SKM-1 treated with dmso at 0.1 percent for 144 hours (cell line): ENCODE measurements around the gene MBTD1.
"Not testable (repeated sequence)": the region's sequence is repeated elsewhere in the genome, so short reads cannot be mapped to it uniquely, and the experiment has no call there.

ENCODE experiments used
- DNase-seq: peaks from one replicate; lab custom pipeline; 2025; ENCODE audit not compliant: unreplicated experiment; lab: John Stamatoyannopoulos, UW

MBTD1 gene

DNA sequence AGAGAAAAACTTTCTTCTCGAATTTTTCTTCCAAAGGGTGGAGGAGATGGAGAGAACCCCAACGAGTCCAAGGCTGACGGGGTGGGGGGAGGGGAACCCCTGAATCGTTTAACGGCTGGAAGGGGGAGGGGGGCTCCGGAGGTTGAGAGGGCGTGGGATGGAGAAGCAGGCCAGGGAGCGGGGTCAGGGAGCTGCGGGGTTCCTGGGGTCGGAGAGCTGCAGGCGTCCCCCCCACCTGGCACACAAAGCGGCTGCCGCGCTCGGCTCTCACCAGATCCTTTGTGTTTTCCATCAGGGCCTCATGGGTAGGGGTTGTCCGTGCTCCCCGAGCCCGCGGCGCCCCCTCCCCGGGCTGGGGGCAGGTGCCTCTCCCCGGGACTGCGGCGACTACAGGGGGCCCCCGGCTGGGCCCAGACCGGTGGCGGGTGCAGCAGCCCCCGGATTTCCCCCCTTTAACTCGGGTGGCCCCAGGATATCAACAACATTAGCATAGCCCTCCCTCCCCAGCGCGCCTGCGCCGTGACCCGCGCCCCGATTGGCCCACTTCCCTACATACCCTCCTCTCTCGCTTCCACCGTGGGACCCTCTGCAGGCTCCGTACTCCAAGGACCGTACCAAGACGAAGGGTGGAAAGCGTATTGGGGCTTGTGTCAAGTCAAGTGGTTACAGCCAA is at the start of gene MBTD1:
Gene MBTD1, minus strand, starts transcription at position 486 of the 673 bp plus-strand sequence. CDS start 34,888 bp downstream, outside the sequence.
- peak; percentile 93 for DNase-seq

DNA sequence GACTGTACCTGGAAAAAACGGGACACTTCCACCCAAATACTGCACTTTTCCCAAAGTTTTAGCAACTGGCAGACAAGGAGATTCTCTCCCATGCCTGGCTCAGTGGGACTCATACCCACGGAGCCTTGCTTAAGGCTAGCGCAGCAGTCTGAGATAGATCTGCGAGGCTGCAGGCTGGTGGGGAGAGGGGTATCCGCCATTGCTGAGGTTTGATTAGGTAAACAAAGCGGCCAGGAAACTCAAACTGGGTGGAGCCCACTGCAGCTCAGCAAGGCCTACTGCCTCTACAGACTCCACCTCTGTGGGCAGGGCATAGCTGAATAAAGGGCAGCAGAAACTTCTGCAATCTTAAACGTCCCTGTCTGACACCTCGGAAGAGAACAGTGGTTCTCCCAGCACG is 45.3 kb upstream of the MBTD1 start:
- no peak for DNase-seq

DNA sequence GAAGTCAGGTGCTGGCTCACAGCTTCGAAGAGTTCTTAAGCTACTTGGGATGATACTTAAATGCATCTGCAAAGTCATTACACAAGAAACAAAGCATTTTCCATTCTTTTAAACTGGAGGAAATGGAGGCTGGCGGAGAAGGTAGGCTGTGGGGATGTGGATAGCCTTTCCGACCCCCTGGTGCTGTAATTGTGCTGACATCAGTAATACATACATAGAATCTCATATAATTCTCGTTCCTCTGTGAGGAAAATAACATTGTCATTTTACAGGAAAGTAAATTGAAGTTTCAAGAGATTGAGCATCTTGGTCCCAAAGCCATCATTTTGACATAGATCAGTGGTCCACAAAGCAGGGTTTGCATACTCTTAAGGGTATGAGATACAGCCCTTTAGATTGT is 40.0 kb upstream of the MBTD1 start:
- DNase-seq, result no peak

DNA sequence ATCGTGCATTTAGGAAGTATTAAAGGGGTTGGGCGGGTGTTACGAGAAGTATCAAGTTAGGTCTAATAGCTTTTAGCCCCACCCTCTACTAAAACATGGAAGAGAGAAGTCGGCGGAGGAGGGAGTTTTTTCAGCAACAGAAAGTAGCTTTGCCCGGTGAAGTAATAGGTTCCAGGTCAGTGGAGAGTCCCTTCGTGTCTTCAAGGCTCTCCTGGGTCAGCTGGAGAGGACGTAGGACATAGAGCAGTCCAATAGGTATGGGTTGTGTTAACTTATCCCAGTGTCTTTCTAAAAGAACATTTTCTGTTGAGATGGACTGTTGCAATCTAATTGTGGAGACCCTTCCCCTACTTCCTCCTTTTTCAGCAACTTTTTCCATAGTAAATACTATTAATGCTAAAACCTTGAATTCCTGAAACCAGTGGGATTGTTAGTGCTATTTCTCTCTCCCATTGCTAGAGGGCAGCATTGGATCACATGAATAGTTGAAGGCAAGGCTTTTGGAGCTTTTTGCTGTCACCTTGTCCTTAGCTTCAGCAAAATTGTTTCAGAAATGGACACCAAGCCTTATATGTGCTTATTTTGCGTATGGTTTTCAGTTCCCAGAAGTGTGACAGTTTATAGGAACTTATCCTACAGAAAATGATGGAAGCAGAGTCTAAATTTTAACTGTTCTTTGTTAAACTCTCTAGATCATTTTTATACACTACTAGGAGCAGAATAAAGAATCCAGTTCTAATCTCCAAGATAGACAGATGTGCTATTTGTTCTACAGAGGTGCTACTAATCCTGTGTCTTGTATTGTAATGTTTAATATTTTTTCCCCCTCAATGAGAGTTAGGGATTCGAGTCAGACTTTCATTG is 38.9 kb upstream of the MBTD1 start:
- peak; percentile 4 for DNase-seq

DNA sequence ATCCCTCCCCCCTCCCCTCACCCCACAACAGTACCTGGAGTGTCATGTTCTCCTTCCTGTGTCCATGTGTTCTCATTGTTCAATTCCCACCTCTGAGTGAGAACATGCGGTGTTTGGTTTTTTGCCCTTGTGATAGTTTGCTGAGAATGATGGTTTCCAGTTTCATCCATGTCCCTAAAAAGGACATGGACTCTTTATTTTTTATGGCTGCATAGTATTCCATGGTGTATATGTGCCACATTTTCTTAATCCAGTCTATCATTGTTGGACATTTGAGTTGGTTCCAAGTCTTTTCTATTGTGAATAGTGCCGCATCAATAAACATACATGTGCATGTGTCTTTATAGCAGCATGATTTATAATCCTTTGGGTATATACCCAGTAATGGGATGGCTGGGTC is 34.5 kb upstream of the MBTD1 start:
- not testable (repeated sequence) for DNase-seq

DNA sequence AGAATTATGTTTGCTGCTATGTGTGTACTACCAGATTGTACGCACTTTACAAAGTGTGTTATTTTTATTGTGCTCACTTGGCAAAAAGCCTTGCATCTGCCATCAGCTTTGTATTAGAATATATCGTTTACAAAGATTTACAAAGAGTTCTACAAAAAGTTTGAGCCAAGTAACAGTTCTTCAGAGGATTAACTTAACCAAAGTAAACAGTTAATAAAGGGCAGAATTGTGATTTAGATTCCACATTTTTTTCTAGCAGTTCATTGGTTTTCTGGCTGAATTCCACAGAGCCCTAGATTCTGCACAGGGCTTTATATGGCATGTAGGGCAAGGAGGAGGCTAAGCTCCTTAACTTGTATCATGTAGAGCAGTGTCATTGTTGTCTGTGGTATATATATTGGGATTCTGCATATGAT is 29.9 kb upstream of the MBTD1 start:
- no peak for DNase-seq

DNA sequence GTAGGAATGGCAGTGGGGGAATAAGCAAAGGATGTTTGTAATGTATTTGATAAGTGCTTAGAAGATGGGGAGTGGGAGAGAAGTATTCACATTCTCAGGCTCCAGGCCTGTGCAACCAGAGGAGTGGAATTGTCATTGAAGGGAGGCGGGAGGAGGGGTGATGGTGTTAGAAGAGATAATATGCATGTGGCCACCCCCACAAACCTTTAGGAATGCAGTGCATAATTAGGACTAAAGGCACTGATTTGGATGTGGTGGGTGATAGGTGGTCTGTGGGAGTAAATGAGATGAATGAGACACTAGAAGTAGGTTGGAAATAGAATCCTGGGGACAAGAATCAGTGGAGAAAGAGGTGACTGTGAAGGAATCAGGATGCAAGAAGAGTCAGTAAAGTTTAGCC is 27.6 kb upstream of the MBTD1 start:
- DNase-seq, result no peak

DNA sequence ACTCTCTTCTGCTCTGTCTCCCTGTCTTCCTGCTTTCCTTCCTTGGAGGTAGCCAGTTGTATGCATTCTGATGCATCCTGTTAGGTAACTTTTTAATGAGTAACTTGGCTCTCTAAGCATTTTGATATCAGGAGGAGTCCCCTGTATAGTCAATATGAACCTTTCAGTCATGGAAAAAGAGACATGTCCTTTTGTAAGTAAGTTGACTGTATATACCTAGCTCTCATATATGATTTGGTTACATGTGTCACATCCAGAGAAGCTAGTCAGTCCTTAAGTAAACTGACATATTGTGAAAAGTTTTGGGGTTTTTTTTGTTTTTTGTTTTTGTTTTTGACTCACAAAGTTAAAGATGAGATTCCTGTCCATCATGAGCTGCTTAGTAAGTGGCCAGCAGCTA is 19.3 kb upstream of the MBTD1 start:
- no peak for DNase-seq

DNA sequence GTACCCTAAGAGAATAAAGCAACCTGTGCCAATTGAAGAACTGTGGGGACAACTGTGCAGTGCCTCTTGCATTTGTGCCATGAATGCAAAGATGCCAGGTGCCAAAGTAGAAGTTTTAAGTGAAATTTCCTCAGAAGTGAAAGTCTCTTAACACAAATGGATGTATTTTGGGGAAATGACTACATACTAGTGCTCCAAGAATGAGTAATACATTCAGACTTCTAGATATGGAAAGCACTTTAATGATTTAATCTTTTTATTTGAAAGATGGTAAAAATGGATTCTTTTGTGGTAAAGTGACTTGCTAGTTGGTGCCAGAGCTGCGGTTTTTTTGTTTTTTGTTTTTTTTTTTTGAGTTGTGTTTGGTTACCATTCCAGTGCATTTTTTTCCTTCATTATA is 15.5 kb upstream of the MBTD1 start:
- DNase-seq, result no peak

DNA sequence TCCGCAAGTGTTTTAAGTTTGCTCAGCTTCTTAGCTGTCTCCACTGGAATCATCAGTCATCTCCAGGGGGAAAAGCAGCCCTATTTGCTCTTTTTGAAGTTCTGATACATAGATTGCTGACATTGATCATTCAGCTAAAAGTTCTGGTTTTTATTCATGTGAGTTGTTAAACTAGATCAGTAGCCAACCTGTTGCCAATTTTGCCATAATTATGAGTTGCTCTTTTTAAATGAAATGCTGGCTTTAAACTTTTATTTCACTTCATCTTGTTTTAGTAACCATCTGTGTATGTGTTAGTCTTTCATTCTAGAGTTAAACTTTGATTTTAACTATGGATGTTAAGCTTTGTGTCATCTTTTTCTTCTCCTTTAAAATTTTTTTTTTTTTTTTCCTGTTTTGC is 13.0 kb upstream of the MBTD1 start:
- DNase-seq, result no peak

DNA sequence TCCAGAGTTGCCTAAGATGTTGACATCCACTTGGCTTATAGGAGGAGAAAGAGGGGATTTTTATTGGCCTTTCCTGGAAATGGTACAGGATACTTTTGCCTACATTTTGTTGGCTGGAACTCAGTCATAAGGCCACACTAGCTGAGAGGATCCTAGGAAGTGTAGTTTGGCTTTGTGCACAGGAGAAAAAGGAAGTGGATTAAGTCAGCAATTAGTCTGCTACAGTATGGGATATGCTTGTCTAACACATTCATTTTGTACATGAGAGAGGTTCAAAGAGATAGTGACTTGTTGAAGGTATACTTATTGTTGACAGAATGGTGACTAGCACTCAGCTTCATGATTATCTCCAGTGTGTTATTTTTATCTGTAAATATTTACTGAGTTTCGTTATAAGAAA is 10.8 kb upstream of the MBTD1 start:
- DNase-seq, result no peak

DNA sequence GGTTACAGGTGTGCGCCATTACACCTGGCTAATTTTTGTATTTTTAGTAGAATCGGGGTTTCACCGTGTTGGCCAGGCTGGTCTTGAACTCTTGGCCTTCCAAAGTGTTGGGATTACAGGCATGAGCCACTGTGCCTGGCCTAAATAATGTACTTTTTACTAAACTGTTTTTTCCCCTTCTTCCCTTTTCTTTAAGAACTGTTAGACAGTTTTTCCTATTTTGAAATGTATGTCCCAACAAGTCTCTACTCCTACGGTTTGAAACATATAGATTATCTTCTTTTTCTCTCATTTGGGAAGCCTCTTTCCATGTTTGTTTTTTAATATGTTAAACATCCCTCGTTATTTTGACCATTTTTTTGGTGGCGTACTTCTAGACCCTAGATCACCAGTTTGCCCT is 10.1 kb upstream of the MBTD1 start:
- no peak for DNase-seq

DNA sequence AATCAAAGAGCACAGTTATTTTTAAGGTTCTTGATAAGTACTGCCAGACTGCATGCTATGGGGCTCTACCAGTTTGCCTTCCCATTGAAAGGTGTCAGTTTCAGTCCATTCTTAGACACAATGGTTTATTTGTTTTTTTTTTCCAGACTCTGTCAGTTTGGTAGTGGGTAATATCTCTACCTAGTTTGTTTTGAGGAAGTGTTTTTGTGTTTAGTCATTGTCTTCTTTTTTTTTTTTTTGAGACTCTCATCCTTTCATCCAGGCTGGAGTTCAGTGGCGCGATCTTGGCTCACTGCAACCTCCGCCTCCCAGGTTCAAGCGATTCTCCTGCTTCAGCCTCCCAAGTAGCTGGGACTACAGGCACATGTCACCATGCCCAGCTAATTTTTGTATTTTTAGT is 4.6 kb upstream of the MBTD1 start:
- not testable (repeated sequence) for DNase-seq

DNA sequence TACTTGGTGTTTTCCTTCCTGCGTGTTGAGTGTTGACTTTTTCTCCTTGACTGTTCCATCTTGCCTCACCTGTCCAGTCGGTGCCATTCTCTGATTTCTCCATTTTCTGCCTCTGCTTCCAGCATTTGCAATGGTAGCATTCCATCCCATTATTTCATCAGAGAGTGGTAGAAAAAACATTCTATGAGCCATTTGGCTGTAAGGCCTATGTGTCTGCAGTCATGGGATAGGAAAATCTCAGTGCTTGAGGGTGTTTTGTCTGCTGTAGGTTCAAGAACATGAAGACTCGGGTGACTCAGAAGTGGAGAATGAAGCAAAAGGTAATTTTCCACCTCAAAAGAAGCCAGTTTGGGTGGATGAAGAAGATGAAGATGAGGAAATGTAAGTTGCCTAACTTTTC is 3.2 kb upstream of the MBTD1 start:
- DNase-seq, result no peak

DNA sequence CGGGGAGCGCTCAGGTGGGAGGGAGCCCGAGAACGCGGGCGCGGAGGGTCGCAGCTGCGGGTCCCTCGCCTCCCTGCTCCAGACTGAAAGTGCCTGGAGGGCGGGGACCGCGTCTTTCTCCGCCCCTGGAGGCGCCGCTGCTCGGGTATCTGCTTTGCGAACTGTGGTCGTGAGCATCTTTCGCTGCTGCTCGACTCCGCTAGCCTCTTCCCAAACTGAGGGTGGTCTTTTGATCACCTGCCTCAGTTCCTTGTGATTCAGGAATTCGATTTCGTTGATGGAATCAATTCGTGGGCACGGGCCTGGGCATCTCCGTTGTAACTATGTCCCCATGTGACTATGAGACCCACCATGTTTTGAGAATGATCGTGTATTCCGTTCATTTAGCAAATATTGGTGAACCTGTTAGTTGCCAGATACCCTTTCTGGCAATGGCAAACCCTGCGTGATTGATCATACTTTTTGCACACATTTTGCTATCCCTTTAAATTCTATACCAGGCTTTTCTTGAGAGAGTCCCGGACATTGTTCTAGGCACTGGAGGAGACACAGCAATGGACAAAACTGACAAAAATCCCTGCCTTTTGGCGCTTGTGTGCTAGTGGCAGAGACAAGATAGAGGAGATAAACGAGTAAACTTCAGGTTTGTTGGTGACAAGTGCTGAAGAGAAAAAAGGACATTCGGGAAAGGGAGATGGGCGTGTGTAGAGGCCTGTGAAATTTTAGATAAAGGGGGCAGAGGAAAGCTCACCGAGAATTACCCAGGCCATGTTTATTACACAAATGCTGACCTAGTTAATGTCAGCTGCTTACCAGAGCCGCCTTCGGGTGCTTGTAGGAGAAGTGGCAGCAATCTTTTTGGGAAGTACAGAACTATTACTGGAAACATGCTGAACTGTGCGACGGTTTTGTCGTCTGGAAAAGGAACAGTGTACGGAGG is 1.4 kb upstream of the MBTD1 start:
- DNase-seq, result peak; percentile 24

DNA sequence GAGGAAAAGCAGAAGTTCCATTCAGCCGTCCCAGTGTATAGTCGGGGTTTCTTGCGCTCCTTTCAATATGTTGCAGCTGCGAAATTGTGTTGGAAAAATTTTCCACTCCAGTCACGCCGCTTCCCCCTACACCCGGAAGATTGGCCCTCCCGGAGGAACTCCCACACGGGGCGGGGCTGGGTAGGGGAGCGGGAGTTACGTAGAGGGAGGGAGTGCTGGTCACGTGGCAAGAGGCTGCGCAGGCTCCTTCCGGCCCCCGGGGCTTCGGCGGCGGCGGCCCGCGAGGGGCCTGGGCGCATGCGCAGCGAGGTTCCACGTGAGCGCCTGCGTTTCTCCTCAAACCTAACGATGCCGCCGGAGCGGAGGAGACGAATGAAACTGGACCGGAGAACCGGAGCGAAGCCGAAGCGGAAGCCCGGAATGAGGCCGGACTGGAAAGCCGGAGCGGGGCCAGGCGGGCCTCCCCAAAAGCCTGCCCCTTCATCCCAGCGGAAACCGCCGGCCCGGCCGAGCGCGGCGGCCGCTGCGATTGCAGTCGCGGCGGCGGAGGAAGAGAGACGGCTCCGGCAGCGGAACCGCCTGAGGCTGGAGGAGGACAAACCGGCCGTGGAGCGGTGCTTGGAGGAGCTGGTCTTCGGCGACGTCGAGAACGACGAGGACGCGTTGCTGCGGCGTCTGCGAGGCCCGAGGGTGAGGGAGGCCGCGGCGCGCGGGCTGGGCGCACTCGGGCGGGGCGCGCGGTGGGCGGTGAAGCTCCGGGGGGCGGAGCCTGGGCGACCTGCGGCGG is 581 bp upstream of the MBTD1 start, which contains the start of gene UTP18:
Gene UTP18, plus strand, starts transcription at position 310 of the 787 bp plus-strand sequence. Its CDS starts 39 bp downstream, at position 349.
- DNase-seq, result peak; percentile 94

DNA sequence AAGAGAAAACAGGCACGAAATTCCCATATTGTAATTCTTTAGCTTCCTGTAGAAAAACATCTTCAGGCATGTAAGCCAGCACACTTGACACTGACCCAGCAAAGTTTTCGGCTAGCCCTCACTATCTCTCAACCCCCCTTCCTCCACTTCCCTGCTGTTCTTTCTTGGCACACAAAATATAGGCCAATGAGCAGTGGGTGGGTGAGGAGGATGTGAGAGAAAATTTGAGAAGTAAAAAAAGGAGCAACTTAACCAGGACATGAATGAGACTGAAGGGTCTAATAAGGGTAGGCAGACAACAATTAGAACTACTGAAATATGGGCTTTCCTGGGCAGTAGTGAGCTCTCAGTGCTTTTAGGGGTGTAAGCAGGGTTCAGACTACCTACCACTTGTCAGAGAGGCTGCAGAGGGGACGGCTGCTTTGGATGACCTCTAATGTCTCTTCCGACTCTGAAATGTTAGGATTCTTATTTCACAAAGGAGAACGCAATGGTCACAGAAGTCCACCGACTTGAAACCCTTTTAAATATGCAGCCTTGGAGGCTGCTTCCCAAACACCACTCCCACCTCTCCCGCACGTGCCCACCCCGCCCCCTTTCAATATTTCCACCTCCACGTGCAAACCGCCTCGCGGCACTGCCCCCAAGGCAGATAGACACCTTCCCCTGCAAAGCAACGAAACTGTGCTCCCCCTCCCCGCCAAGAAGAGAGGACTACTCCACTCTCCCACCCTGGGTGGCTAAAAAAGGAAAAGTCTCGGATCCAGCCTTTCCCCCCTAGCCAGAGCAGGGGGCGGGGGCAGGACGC is 889 bp downstream of the MBTD1 start:
- DNase-seq, result peak; percentile 16

DNA sequence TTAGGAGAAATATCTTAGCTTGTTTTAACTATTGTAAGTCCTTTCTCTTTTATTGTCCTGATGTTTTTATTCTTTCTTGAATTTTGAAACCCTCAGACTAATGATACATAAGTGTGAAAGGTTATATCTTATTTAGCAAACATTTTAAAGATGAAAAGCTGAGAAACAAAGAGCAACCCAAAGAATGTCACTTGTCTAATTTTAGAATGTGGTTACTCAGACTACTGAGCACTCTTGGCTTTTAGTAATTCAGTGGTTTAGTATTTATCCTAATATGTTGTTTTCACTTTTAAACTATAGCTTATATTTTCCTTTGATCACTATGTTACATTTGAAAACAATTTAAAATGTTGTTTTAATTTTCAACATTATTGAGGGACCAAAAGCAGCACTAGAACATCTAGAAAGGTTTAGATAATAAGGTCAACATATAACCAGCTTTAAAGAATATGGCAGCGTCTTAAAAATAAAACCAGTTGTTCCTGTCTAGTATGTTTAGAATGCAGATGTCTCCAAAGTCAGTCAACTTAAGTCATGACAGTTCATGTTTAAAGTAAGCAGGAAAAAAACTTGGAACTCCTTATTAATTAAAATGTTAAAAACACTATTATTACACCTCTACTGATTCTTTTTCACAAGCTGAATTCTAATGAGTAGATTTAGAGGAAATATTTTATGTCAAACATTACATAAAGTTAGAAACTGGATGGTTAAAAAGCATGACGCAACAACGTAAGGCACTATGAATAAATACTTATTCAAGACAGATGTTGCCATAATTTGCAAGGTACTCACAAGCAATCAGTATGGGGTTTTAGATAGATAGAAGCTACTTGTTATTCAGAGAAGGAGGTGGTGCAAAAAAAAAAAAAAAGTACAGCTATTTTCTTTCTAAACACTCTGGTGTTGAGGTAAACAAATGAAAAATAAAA is 2.4 kb downstream of the MBTD1 start:
- no peak for DNase-seq

DNA sequence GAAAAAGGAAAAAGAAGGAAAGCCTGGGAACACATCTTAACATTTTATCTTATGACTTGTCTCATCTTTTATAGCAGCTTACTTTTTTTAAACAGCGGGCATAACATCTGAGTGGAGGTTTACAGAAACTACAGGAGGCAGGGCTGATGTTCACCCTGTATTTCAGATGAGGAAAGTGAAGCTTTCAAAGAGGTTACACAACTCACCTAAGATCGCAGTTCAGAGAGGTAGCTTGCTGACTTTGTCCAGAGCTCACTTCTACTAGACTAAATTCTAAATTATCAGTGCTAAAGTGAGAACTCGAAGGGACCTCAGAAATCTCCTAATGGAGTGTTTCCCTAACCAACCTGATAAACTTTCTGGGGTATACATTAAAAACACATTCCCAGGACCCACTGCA is 3.7 kb downstream of the MBTD1 start:
- DNase-seq, result no peak
